Measurements from ENCODE around the gene LHX2.

LHX2 gene

GRCh38 chr9:124013309-124014210 is 2.0 kb downstream of the LHX2 start:
- no peak for DNase-seq (ENCODE audit: low read depth)

GRCh38 chr9:124014211-124014955 is 2.8 kb downstream of the LHX2 start:
- no peak for DNase-seq (ENCODE audit: low read depth)

DNA sequence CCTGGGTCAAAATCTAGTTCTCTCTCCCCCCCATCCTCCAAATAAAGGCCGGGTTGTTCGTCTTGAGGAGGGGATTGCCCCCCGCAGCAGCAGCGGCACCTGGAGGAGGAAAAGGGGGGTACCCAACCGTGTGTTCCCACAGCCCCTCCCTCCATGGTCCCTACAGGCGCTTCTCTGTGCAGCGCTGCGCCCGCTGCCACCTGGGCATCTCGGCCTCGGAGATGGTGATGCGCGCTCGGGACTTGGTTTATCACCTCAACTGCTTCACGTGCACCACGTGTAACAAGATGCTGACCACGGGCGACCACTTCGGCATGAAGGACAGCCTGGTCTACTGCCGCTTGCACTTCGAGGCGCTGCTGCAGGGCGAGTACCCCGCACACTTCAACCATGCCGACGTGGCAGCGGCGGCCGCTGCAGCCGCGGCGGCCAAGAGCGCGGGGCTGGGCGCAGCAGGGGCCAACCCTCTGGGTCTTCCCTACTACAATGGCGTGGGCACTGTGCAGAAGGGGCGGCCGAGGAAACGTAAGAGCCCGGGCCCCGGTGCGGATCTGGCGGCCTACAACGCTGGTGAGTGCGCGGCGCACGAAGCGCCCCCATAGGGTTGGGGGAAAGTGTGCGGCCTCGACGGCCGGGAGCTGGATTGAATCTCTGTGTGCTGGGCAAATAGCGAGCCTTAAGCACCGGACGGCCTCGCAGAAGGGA is 3.5 kb downstream of the LHX2 start:
- DNase-seq (ENCODE audit: low read depth) = no peak

DNA sequence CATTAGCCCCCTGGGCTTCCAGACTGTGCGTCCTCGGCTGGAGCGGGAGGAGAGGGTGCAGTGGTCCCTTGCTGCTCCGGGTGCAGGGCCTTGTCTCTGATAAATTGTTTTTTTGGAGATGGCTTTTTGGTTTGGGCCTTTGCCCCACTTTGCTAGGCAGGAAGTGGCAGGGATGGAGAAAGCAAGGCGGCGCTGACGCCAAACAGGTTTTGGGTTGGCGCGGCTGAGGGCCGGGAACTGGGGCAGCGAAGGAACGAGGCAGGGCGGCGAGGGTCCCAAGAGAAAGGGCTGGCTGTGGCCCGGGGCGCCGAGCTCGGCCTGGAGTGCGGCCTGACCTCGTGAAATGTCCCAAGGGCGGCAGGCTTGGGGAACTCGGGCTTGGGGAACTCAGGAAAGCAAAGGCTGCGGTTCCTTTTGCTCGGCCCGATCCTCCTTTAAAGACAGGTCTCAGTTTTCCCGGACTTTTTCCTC is 4.1 kb downstream of the LHX2 start:
- DNase-seq (ENCODE audit: low read depth) = no peak

DNA sequence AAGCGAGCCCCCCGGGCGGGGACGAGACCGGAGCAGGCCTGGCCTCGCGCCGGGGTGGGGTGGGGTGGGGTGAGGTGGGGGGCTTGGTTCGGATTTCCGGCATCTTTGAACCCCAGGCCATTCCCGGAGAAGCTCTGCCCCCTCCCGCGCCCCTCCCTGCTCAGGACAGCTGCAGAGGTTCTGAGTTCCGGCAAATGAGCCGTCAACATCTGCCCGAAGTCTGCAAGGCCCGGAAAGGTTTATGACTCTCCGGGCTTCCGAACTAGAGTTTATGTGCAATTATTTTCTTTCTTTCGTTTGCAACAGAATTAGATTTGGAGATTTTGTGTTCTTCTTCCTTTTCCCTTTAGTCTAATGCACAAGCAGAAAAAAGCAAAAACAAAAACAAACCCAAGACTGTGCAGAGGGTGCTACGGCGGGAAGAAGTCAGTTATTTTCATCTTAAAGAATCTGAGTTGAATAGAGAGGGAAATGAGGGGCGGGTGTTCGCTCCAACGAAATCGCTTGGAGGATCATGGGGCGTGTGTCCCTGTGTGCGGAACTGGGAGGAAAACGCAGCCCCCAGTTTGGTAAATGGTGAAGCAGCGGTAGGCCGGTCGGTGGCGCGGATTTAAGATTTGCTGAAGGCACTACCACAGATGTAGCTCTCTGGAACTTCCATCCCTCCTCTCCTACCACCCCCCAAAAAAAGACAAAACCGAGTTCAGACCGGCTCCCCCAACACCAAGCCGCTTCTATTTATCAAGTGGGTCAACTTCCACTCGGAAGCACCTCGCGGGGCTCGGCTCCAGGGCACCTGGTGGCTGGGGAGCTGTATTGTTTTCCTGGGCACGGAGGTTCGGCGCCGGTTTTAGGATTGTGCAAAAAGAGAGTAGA is 4.8 kb downstream of the LHX2 start:
- no peak for DNase-seq (ENCODE audit: low read depth)

GRCh38 chr9:124017051-124017928 is 5.7 kb downstream of the LHX2 start:
- no peak for DNase-seq (ENCODE audit: low read depth)

- DNase-seq (ENCODE audit: low read depth) = no peak
These were observed 6.6 kb downstream of the LHX2 start for GRCh38 chr9:124017929-124018729.

DNA sequence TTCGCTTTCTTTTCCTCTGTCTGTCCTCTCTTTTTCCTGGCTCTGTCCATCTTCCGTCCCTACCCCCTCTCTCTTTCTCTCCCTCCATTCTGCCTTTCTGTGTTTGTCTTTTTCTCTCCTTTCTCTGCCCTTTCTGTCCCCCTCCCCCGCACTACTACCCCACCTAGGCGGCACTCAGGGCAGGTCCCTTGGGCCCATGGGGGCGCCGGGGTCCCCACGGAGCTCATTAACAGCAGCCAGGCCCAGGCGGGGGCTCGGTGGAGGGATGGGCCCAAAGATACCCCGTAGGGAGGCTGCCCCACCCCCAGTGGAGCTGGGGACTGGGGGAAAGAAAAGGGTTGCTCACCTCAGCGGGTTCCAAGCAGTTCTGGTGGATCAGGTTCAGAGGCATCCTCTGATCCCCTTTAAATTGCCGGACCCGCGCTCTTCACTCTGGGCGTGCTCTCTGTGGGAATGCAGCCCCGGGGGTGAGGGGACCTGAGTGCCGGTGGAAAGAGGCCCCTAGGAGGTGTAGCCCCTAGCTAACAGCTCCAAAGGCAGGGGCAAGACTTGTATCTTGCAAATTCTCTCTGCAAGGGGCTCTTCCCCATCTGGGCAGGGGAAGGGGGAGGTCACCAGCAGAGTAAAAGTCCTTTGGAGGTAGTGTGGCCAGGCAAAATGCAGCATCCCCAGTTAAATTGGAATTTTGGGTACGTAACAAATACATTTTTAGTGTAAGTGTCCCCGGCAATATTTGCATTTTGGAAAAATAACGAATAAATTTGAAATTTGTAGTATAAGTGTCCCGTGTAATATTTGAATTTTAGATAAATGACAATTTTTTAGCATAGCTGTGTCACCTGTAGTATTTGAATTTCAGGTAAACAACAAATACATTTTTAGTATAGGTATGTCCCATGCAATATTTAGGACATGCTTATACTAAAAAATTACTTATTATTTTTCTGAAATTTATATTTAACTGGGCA is 7.4 kb downstream of the LHX2 start:
- DNase-seq (ENCODE audit: low read depth) = no peak

DNA sequence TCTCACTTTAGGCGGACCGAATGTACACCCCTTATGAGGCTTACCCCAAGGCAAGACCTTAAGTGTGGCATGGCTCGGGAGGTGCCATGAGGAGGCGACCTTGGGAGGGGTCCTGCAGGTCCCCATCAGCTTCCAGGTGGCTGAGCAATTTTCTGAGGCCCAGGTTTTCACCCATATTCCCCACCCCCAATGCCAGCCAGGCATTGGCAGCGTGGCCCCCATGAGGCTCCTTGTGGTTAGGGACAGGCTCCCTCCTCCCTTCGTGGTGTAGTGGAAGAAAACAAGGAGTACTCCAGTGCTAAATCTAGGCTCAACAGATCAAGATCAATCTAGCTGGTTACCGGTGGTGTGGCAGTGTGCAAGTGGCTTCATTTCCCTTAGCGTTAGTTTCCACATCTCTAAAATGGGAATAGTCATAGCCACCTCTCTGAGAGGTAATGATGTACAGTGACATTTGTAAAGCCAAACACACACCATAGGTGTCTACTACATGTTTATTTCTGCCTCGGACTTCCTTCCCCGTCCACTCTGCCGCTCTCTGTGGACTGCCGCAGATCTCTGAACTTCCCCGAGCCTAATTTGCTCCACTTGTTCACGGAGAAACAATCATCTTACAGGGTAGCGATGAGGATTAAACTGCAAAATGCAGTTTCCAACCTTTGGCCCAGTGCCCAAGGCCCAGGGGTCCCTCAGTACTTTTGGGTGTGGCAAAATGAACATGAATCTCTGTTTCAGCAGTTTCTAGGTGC is 8.4 kb downstream of the LHX2 start:
- no peak for DNase-seq (ENCODE audit: low read depth)

- no peak for DNase-seq (ENCODE audit: low read depth)
These were observed 9.2 kb downstream of the LHX2 start for GRCh38 chr9:124020520-124021384.

GRCh38 chr9:124021385-124021769 is 9.8 kb downstream of the LHX2 start:
- no peak for DNase-seq (ENCODE audit: low read depth)

- no peak for DNase-seq (ENCODE audit: low read depth)
These were observed 10.9 kb downstream of the LHX2 start for GRCh38 chr9:124022201-124023121.

- no peak for DNase-seq (ENCODE audit: low read depth)
These were observed 12.5 kb downstream of the LHX2 start for GRCh38 chr9:124024107-124024506.

DNA sequence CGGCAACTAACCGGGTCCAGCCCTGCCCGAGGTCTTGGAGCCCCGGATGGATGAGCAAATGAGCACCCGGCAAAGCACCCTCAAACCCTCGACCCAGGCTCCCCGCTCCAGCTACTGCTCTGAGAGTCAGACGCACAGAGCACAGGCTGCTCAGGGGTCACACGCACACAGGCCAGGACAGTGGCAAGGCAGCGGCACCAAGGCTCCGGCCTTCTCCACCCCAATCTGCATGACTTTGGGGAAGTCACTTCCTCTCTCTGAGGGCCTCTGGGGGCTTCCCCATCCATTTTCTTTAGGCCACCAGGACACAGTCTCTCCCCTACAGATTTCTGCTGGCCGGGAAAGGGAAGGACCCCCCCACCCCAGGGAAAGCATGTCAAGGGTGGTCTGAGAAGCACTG is 18.0 kb downstream of the LHX2 start:
- no peak for DNase-seq (ENCODE audit: low read depth)

- no peak for DNase-seq (ENCODE audit: low read depth)
These were observed 19.4 kb downstream of the LHX2 start for GRCh38 chr9:124030969-124031451.

- no peak for DNase-seq (ENCODE audit: low read depth)
These were observed 20.7 kb downstream of the LHX2 start for GRCh38 chr9:124032247-124032646.
